ENCODE results near the gene BCAM. TPM values are rescaled to one million over a fixed set of nuclear protein-coding genes. Genes with fewer than 3 reads are reported as not detected.

The BCAM gene
- total and polyA plus RNA-seq, 10 of the 15 experiments (the other 5 are each of a cell fraction or from before 2014, with no cell fraction given) = 0.10 to 0.64 TPM; not detected in 8

GRCh38 chr19:44818466-44819031 lies 9.6 kb downstream of the BCAM start:
- ChIA-PET CTCF (no interaction called here), SMC1A (ENCODE audit: uncharacterized antibody, unreplicated experiment) (no interaction called here), RAD21 (ENCODE audit: unreplicated experiment) (no interaction called here), POLR2A (no interaction called here)
- Histone ChIP-seq H3K9me3 (replicated peaks; ENCODE audit: control insufficient read depth, insufficient read depth, low read length) (no peaks in the 10 kb centered on the region), H3K79me2 (ENCODE audit: control insufficient read depth, insufficient read depth, low read length) (no peaks in the 10 kb centered on the region), H3K4me2 (ENCODE audit: control insufficient read depth, insufficient read depth) (no peak overlapping the region), H3K36me3 (ENCODE audit: control insufficient read depth in 2 of 2, insufficient read depth in 2 of 2, low read length in 1 of 2) (no peaks in the 10 kb centered on the region), H3K27me3 (replicated peaks in 1 of 2; ENCODE audit: control insufficient read depth in 2 of 2, insufficient read depth in 2 of 2, low read length in 1 of 2) (0 out of 4 replicates have a peak, but pooled peaks cover 0 to 1% of the 10 kb centered on the region in 2 experiments), H3K4me3 (no peak overlapping the region), H3K27ac (ENCODE audit: control insufficient read depth, insufficient read depth) (no peak overlapping the region), H3K9ac (ENCODE audit: control insufficient read depth, insufficient read depth, low read length) (no peak overlapping the region), H4K20me1 (ENCODE audit: control insufficient read depth, insufficient read depth) (no peaks in the 10 kb centered on the region), H3K4me1 (ENCODE audit: control insufficient read depth, insufficient read depth, low read length) (no peaks in the 10 kb centered on the region), H2AFZ (ENCODE audit: control insufficient read depth, low read depth, low read length) (no peak overlapping the region)
- DNase-seq (ENCODE audit: low read depth, low spot score) (no peak), FAIRE-seq (no peak), ATAC-seq (no peak)
- in situ Hi-C loops (cut with MboI) (no loop called here), intact Hi-C loops (cut with micrococcal nuclease; ENCODE audit: unreplicated experiment) (no loop called here)
- TF ChIP-seq RAD21 (IDR thresholded peaks at IDR 0.05; ENCODE audit: insufficient read depth, low read depth, low read length) (no peak), CBFB (IDR thresholded peaks at IDR 0.05; ENCODE audit: low read depth) (no peak), SUZ12 (IDR thresholded peaks at IDR 0.05; ENCODE audit: unreplicated experiment) (no peak), POLR2AphosphoS2 (IDR thresholded peaks at IDR 0.05; ENCODE audit: low read depth, low read length) (no peak), HCFC1 (IDR thresholded peaks at IDR 0.05; ENCODE audit: low read length) (no peak), HDGF (IDR thresholded peaks at IDR 0.05) (no peak), KLF5 (IDR thresholded peaks at IDR 0.05; ENCODE audit: partially characterized antibody) (no peak), ETV6 (conservative IDR thresholded peaks at IDR 0.05 in 1 of 2, IDR thresholded peaks at IDR 0.05 in 1 of 2; ENCODE audit: borderline replicate concordance in 1 of 2, low read depth in 1 of 2) (no peak), ZBTB11 (CRISPR knock-in tag; IDR thresholded peaks at IDR 0.05) (no peak), REST (IDR thresholded peaks at IDR 0.05; ENCODE audit: low read depth, low read length) (no peak), NR2F1 (conservative IDR thresholded peaks at IDR 0.05) (no peak), RFX5 (IDR thresholded peaks at IDR 0.05; ENCODE audit: low read depth, low read length) (no peak), RUNX3 (IDR thresholded peaks at IDR 0.05; ENCODE audit: low read length) (no peak), CHD1 (IDR thresholded peaks at IDR 0.05; ENCODE audit: low read depth, low read length) (no peak), JUNB (IDR thresholded peaks at IDR 0.05) (no peak), SIN3A (IDR thresholded peaks at IDR 0.05; ENCODE audit: low read depth, low read length) (no peak)
- BruUV-seq (replicated peaks) = no TSS peak
- WGBS (ENCODE audit: insufficient coverage, insufficient replicate concordance, low lambda C conversion rate, missing lambda C conversion rate) = 33% methylated on average over 19 of the region's 20 CpGs
